Natural killer cell (primary cell): ENCODE measurements around the gene ITPKB. TPM values are rescaled to one million over a fixed set of nuclear protein-coding genes. Genes with fewer than 3 reads are reported as not detected.
"Not testable (repeated sequence)": the region's sequence is repeated elsewhere in the genome, so short reads cannot be mapped to it uniquely, and the experiment has no call there.

Experiments
- ATAC-seq, 3 donors: fragments of 150-1000 bp in 2 of 3; fragments of 200-7000 bp in 1 of 3; cut with Tn5 transposase; 1 replicate in 1 of 3; 2 replicates in 2 of 3; pipeline ENCODE4 v1.10.0; 2021; ENCODE audit warnings: mild to moderate bottlenecking in 2 of 3, moderate library complexity in 2 of 3
- DNase-seq, 2 donors: peaks; one replicate each; pipeline versions ENCODE4 v3.0.0 to v3.0.0-alpha.2; 2013 to 2021; ENCODE audit warnings: mixed read lengths in 1 of 2
- H3K27ac ChIP-seq: one replicate; pipeline ENCODE4 v1.5.1; 2013; ENCODE audit warnings: mild to moderate bottlenecking, low read length
- H3K27me3 ChIP-seq: one replicate; pipeline ENCODE4 v1.6.1; 2013; ENCODE audit warnings: low read length; ENCODE audit not compliant: control insufficient read depth, insufficient read depth
- H3K36me3 ChIP-seq: one replicate; pipeline ENCODE4 v1.6.1; 2013; ENCODE audit warnings: low read length; ENCODE audit not compliant: control insufficient read depth, insufficient read depth
- H3K4me1 ChIP-seq: one replicate; pipeline ENCODE4 v1.6.1; 2013; ENCODE audit warnings: low read length; ENCODE audit not compliant: control insufficient read depth, insufficient read depth
- H3K4me3 ChIP-seq: one replicate; pipeline ENCODE4 v1.5.1; 2013; ENCODE audit warnings: low read length
- H3K9me3 ChIP-seq: one replicate; pipeline ENCODE4 v1.6.1; 2013; ENCODE audit warnings: low read length; ENCODE audit not compliant: control insufficient read depth, insufficient read depth
- H3K27ac Mint-ChIP-seq, 2 donors: one replicate each; pipeline ENCODE4 v1.8.0; 2022; ENCODE audit warnings: mild to moderate bottlenecking in 2 of 2, mixed read lengths in 2 of 2, moderate library complexity in 1 of 2
- H3K27me3 Mint-ChIP-seq, 2 donors: one replicate each; pipeline ENCODE4 v1.8.0; 2022; ENCODE audit warnings: low read depth in 2 of 2, mixed read lengths in 2 of 2
- H3K36me3 Mint-ChIP-seq: one replicate; pipeline ENCODE4 v1.8.0; 2022; ENCODE audit warnings: mixed read lengths
- H3K4me1 Mint-ChIP-seq, 2 donors: one replicate each; pipeline ENCODE4 v1.8.0; 2022; ENCODE audit warnings: mixed read lengths in 2 of 2
- H3K4me3 Mint-ChIP-seq: one replicate; pipeline ENCODE4 v1.8.0; 2022; ENCODE audit warnings: mild to moderate bottlenecking, moderate library complexity, mixed read lengths
- H3K9me3 Mint-ChIP-seq, 2 donors: one replicate each; pipeline ENCODE4 v1.8.0; 2022; ENCODE audit warnings: mixed read lengths in 2 of 2
- CTCF ChIP-seq: fragments of 200-600 bp; IDR thresholded peaks from one replicate; pipeline ENCODE4 v1.8.0; 2022; ENCODE audit warnings: antibody characterized with exemption
- WGBS: methylation state at CpG from one replicate; pipeline ENCODE4 v1.1.7; 2013; ENCODE audit warnings: missing lambda C conversion rate; ENCODE audit not compliant: insufficient coverage; 5-methylcytosine and 5-hydroxymethylcytosine counted together
- intact Hi-C: fragments of 100-400 bp; cut with micrococcal nuclease; formaldehyde crosslinking; loops from one replicate; pipeline ENCODE4 v1.14.2; 2022
- total RNA-seq, 4 donors: library from RNA; stranded (reverse); fragments of 120-200 nt in 1 of 4; gene quantifications; one replicate each; pipeline versions ENCODE4 v1.2.3 to v1.2.4, GENCODE V29; 2013 to 2022

Gene ITPKB
- total RNA-seq, 3 donors from 2014 or later (not counting 1 experiment from before 2014, with no cell fraction given): 92.2 to 133 (median 99.0) TPM

DNA sequence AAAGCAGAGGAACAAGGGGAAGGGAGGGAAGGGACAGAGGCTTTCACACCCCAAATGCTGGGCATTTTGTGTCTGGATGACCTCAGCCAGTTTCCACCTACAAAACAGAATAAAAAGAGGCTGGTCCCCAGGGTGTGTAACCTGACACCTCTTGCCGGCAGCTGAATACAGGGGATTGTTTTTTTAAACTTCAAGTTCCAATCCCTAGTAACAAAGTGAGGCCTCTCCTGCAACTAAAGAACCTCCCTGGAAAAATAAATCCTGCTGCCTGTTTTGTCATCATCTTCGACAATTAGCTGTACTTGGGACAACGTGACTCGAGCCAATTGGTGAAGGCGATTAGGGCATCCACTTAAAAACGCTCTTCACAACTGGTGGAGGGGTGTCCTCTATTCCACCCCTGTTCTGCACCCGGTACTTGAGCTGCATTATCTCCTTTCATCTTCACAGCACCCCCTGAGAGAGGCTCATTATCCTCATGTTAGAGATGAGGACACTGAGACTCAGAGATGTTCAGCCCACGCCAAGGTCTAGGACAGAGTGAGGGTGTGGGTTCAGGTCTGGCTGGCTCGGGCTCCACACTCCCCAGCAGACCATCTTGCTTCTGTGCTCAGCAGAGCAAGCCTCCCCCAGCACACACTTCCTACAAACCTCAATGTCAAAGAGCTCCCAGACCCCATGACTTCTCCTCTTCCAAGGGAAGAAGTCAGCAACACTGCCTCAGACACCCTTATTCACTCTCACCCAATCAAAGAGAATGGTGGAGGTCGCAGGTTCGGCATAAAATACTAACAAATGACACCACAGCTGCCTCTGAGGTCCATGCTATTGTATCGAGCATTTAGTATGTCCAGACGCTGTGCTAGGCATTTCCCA, 15.2 kb downstream of the ITPKB start:
- Histone ChIP-seq H3K4me3 (no peak overlapping the region), H3K9me3 (no peaks in the 10 kb centered on the region), H3K4me1 (peaks cover 74% of the 10 kb centered on the region), H3K27ac (peak overlapping the region; percentile 14), H3K27me3 (no peaks in the 10 kb centered on the region), H3K36me3 (peaks cover 17% of the 10 kb centered on the region)
- Mint-ChIP-seq H3K9me3 (no peaks in the 10 kb centered on the region), H3K36me3 (no peaks in the 10 kb centered on the region), H3K27ac (peak overlapping the region; percentile 84 to 86), H3K4me3 (peak overlapping the region; percentile 77), H3K27me3 (no peaks in the 10 kb centered on the region), H3K4me1 (peaks cover 77 to 86% of the 10 kb centered on the region in 2 donors)
- no peak for TF ChIP-seq CTCF
- ATAC-seq: peak; percentile 47 to 50 (median 48)
- peak in 1 of 2 donors; percentile 32 for DNase-seq
- 69% methylated on average over 12 of the region's 13 CpGs for WGBS
- intact Hi-C loops: no loop called here

DNA sequence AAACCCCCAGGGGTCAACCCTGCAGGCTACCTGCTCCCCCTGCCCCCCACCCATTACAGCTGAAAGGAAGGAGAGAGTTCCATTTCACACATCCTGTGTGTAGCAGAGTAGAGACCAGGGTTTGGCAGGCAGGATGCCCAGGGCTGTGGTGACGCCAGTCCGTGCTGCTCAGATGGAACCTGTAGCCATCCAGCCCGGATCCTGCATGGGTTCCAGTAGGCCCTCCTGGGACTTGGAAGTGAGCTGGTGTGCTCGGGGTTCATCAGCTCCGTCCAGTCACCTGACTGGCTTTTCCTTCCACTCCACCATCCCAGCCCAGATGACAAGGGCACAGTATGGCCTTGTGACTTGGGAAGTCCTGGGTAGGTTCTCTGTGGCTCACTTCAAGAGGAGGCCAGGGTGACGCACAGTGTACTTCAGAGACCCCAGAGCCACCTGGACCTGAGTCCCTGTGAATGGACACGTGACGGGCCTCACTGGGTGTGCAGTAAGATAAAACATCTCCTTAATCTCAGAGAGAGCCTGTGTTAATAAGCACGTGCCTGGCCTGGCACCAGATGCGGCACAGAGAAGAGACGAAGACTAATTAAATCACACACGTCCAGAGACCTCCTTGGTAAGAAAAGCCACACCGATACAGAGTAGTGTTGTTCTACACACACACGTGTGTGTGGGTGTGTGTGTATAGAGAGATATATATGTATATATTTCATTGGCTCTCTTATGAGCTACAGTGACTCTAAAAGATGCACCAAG, 16.0 kb downstream of the ITPKB start:
- no peak overlapping the region for H3K4me3 ChIP-seq
- ATAC-seq (peak in 2 of 3 donors; percentile 39 to 57), DNase-seq (peak in 1 of 2 donors; percentile 59)
- peak overlapping the region; percentile 24 for H3K27ac ChIP-seq
- H3K36me3 ChIP-seq: peaks cover 24% of the 10 kb centered on the region
- no peaks in the 10 kb centered on the region for H3K27me3 Mint-ChIP-seq
- H3K9me3 Mint-ChIP-seq: no peaks in the 10 kb centered on the region
- no peaks in the 10 kb centered on the region for H3K27me3 ChIP-seq
- peak overlapping the region; percentile 84 to 86 for H3K27ac Mint-ChIP-seq
- intact Hi-C loops: no loop called here
- H3K36me3 Mint-ChIP-seq: no peaks in the 10 kb centered on the region
- no peaks in the 10 kb centered on the region for H3K9me3 ChIP-seq
- H3K4me3 Mint-ChIP-seq: peak overlapping the region; percentile 77
- 72% methylated on average over 12 of the region's 14 CpGs for WGBS
- peaks cover 71% of the 10 kb centered on the region for H3K4me1 ChIP-seq
- peaks cover 75 to 84% of the 10 kb centered on the region in 2 donors for H3K4me1 Mint-ChIP-seq
- TF ChIP-seq CTCF: no peak

- peak overlapping the region; percentile 84 to 86 for H3K27ac Mint-ChIP-seq
- WGBS: 66% methylated on average over 11 of the region's 11 CpGs
- H3K36me3 Mint-ChIP-seq: no peaks in the 10 kb centered on the region
- Histone ChIP-seq H3K4me3 (no peak overlapping the region), H3K36me3 (peaks cover 24% of the 10 kb centered on the region), H3K27ac (no peak overlapping the region), H3K9me3 (no peaks in the 10 kb centered on the region), H3K27me3 (no peaks in the 10 kb centered on the region), H3K4me1 (peaks cover 74% of the 10 kb centered on the region)
- ATAC-seq: peak in 2 of 3 donors; percentile 3 to 21
- no peaks in the 10 kb centered on the region for H3K27me3 Mint-ChIP-seq
- peak in 1 of 2 donors; percentile 29 for DNase-seq
- peak overlapping the region; percentile 77 for H3K4me3 Mint-ChIP-seq
- TF ChIP-seq CTCF: no peak
- intact Hi-C loops: no loop called here
- no peaks in the 10 kb centered on the region for H3K9me3 Mint-ChIP-seq
- H3K4me1 Mint-ChIP-seq: peaks cover 73 to 82% of the 10 kb centered on the region in 2 donors
Observed at GRCh38 chr1:226722240-226722900, 16.7 kb downstream of the ITPKB start.

- 95% methylated on average over 11 of the region's 13 CpGs for WGBS
- intact Hi-C loops, DNase-seq, H3K27me3 Mint-ChIP-seq, H3K4me3 ChIP-seq, H3K36me3 Mint-ChIP-seq, H3K4me3 Mint-ChIP-seq, H3K9me3 Mint-ChIP-seq, H3K27me3 ChIP-seq, H3K9me3 ChIP-seq, H3K27ac ChIP-seq, ATAC-seq: not testable (repeated sequence)
- Histone ChIP-seq H3K36me3 (peaks cover 15% of the 10 kb centered on the region), H3K4me1 (peaks cover 72% of the 10 kb centered on the region)
- Mint-ChIP-seq H3K4me1 (peaks cover 66 to 75% of the 10 kb centered on the region in 2 donors), H3K27ac (peak overlapping the region; percentile 63 to 91)
Observed at GRCh38 chr1:226720574-226720973, 18.5 kb downstream of the ITPKB start.
